G401.6 (cell line): ENCODE results near the gene LRP1.
A peak's percentile ranks its signal among the peaks of the same experiment; 100 is the strongest.

Experiments used
- FAIRE-seq: peaks from 2 replicates; lab custom pipeline; 2012; peaks lifted over from hg19 to GRCh38; lab: Jason Lieb, UNC

LRP1 gene

GRCh38 chr12:57213763-57214397 is 85.6 kb downstream of the LRP1 start:
- peak; percentile 50 for FAIRE-seq

- no peak for FAIRE-seq
These were observed 86.1 kb downstream of the LRP1 start for GRCh38 chr12:57214398-57214781.

GRCh38 chr12:57215065-57215464 is 86.8 kb downstream of the LRP1 start:
- FAIRE-seq, result no peak

- FAIRE-seq, result no peak
These were observed 87.4 kb downstream of the LRP1 start for GRCh38 chr12:57215668-57216013.

GRCh38 chr12:57216014-57216911 is 88.0 kb downstream of the LRP1 start, which contains the start of gene NXPH4:
NXPH4 (plus strand) TSS chr12:57216794; CDS start chr12:57216970, 176 bp downstream.
- FAIRE-seq, result no peak

- no peak for FAIRE-seq
These were observed 88.9 kb downstream of the LRP1 start for GRCh38 chr12:57216921-57217879.

- FAIRE-seq, result no peak
These were observed 90.0 kb downstream of the LRP1 start for GRCh38 chr12:57218030-57218853.

- no peak for FAIRE-seq
These were observed 91.1 kb downstream of the LRP1 start for GRCh38 chr12:57219205-57219992.

GRCh38 chr12:57219993-57220754 is 91.9 kb downstream of the LRP1 start:
- FAIRE-seq, result no peak

- FAIRE-seq, result no peak
These were observed 92.5 kb downstream of the LRP1 start for GRCh38 chr12:57220770-57221168.

GRCh38 chr12:57221169-57221917 is 93.1 kb downstream of the LRP1 start:
- FAIRE-seq, result no peak

- no peak for FAIRE-seq
These were observed 94.3 kb downstream of the LRP1 start for GRCh38 chr12:57222286-57223190.

GRCh38 chr12:57223191-57224165 is 95.2 kb downstream of the LRP1 start:
- no peak for FAIRE-seq

- no peak for FAIRE-seq
These were observed 96.1 kb downstream of the LRP1 start for GRCh38 chr12:57224278-57224972.

GRCh38 chr12:57224973-57225679 is 96.8 kb downstream of the LRP1 start:
- FAIRE-seq, result no peak
